PC-3 (cell line): ENCODE measurements around the gene RAI1. TPM values are rescaled to one million over a fixed set of nuclear protein-coding genes. Genes with fewer than 3 reads are reported as not detected.

Experiments used
- ATAC-seq: fragments of 200-7000 bp; cut with Tn5 transposase; 2 replicates; pipeline ENCODE4 v1.9.1; 2020; ENCODE audit warnings: mild to moderate bottlenecking, moderate library complexity
- BruUV-seq: library from RNA; stranded (reverse); fragments of 400-500 nt; replicated peaks from 2 replicates; lab custom pipeline; 2021; lab: Mats Ljungman, UMichigan
- CTCF ChIA-PET: fragments of 300-600 bp; sonication (Branson Sonifier 250); formaldehyde crosslinking; loops from one replicate; lab custom pipeline; 2022; ENCODE audit warnings: antibody characterized with exemption; lab: Charles Lee
- POLR2A ChIA-PET: fragments of 300-600 bp; sonication (Branson Sonifier 250); formaldehyde crosslinking; loops from one replicate; lab custom pipeline; 2022; ENCODE audit warnings: antibody characterized with exemption; ENCODE audit not compliant: unreplicated experiment; lab: Charles Lee
- DNase-seq: peaks from one replicate; pipeline ENCODE4 v3.0.0-alpha.2; 2015
- H2AFZ ChIP-seq: fragments of 300-600 bp; sonication (generic); 2 replicates; pipeline ENCODE4 v1.6.0; 2016; ENCODE audit warnings: antibody characterized with exemption, low read length
- H3F3A ChIP-seq: fragments of 300-600 bp; sonication (generic); one replicate; pipeline ENCODE4 v1.6.0; 2017; ENCODE audit warnings: antibody characterized with exemption, low read length, control low read depth, mild to moderate bottlenecking; ENCODE audit not compliant: unreplicated experiment
- H3K27ac ChIP-seq: fragments of 300-600 bp; sonication (generic); 2 replicates; pipeline ENCODE4 v1.5.1; 2016; ENCODE audit warnings: mild to moderate bottlenecking, low read length
- H3K27me3 ChIP-seq: fragments of 300-600 bp; sonication (generic); 2 replicates; pipeline ENCODE4 v1.6.1; 2016; ENCODE audit warnings: low read length, mixed read lengths
- H3K36me3 ChIP-seq: fragments of 300-600 bp; sonication (generic); 2 replicates; pipeline ENCODE4 v1.6.1; 2016; ENCODE audit warnings: low read depth, mixed run types, low read length, mixed read lengths
- H3K4me1 ChIP-seq: fragments of 300-600 bp; sonication (generic); 2 replicates; pipeline ENCODE4 v1.5.1; 2016; ENCODE audit warnings: low read length; ENCODE audit not compliant: insufficient read depth
- H3K4me2 ChIP-seq: fragments of 300-600 bp; sonication (generic); 2 replicates; pipeline ENCODE4 v1.6.0; 2016; ENCODE audit warnings: low read length
- H3K4me3 ChIP-seq: fragments of 300-600 bp; sonication (generic); 2 replicates; pipeline ENCODE4 v1.5.1; 2016; ENCODE audit warnings: mild to moderate bottlenecking, low read length, mixed read lengths
- H3K79me2 ChIP-seq: fragments of 300-600 bp; sonication (generic); 2 replicates; pipeline ENCODE4 v1.6.1; 2017; ENCODE audit warnings: low read length, mixed read lengths
- H3K9ac ChIP-seq: fragments of 300-600 bp; sonication (generic); 2 replicates; pipeline ENCODE4 v1.6.0; 2016; ENCODE audit warnings: mild to moderate bottlenecking, low read length
- H3K9me2 ChIP-seq: fragments of 300-600 bp; sonication (generic); replicated peaks from 2 replicates; pipeline ENCODE4 v1.6.1; 2016; ENCODE audit warnings: mixed run types, low read length, mixed read lengths
- H3K9me3 ChIP-seq: fragments of 300-600 bp; sonication (generic); 2 replicates; pipeline ENCODE4 v1.6.1; 2016; ENCODE audit warnings: low read length, mixed read lengths
- H4K20me1 ChIP-seq: fragments of 300-600 bp; sonication (generic); 2 replicates; pipeline ENCODE4 v1.6.1; 2016; ENCODE audit warnings: low read length, mixed read lengths
- CTCF ChIP-seq: fragments of 300-600 bp; sonication (generic); conservative IDR thresholded peaks from 2 replicates; pipeline ENCODE4 v1.5.1; 2017; ENCODE audit warnings: antibody characterized with exemption, low read depth, mild to moderate bottlenecking, low read length
- EZH2 ChIP-seq: fragments of 300-600 bp; sonication (generic); IDR thresholded peaks from one replicate; pipeline ENCODE4 v1.6.1; 2017; ENCODE audit warnings: antibody characterized with exemption, mild to moderate bottlenecking, low read length; ENCODE audit not compliant: unreplicated experiment
- EZH2phosphoT487 ChIP-seq: fragments of 300-600 bp; sonication (generic); IDR thresholded peaks from 2 replicates; pipeline ENCODE4 v1.6.1; 2018; ENCODE audit warnings: mild to moderate bottlenecking, antibody characterized with exemption, low read length, borderline replicate concordance
- intact Hi-C: fragments of 100-400 bp; cut with micrococcal nuclease; formaldehyde crosslinking; loops from 2 replicates; pipeline ENCODE4 v1.9.0; 2023
- total RNA-seq: library from RNA; depleted of rRNA; stranded (reverse); fragments of >200 nt; gene quantifications from 2 replicates; pipeline ENCODE4 v1.2.3, GENCODE V29; 2014

The RAI1 gene
- total RNA-seq, 1 experiment from 2014 or later: 33.0 TPM

GRCh38 chr17:17757956-17758845 is 76.9 kb downstream of the RAI1 start:
- H3F3A ChIP-seq: no peaks in the 10 kb centered on the region
- H3K4me2 ChIP-seq: no peak overlapping the region
- ATAC-seq (no peak), DNase-seq (no peak)
- H3K27ac ChIP-seq: no peak overlapping the region
- no peaks in the 10 kb centered on the region for H3K36me3 ChIP-seq
- no peaks in the 10 kb centered on the region for H4K20me1 ChIP-seq
- peaks cover 49% of the 10 kb centered on the region for H3K79me2 ChIP-seq
- intact Hi-C loops: no loop called here
- no peaks in the 10 kb centered on the region for H3K9me2 ChIP-seq
- H3K4me1 ChIP-seq: no peaks in the 10 kb centered on the region
- CTCF ChIA-PET: no interaction called here
- H3K27me3 ChIP-seq: no peaks in the 10 kb centered on the region
- no TSS peak for BruUV-seq
- H3K9me3 ChIP-seq: no peaks in the 10 kb centered on the region
- no peak overlapping the region for H3K9ac ChIP-seq
- no peak overlapping the region for H2AFZ ChIP-seq
- POLR2A ChIA-PET: no interaction called here
- no peak overlapping the region for H3K4me3 ChIP-seq
- TF ChIP-seq CTCF: no peak
- TF ChIP-seq EZH2: no peak
- no peak for TF ChIP-seq EZH2phosphoT487

GRCh38 chr17:17758941-17759563 is 77.8 kb downstream of the RAI1 start:
- H3K9me2 ChIP-seq: no peaks in the 10 kb centered on the region
- no peak overlapping the region for H3K27ac ChIP-seq
- peaks cover 41% of the 10 kb centered on the region for H3K79me2 ChIP-seq
- POLR2A ChIA-PET: no interaction called here
- no peaks in the 10 kb centered on the region for H4K20me1 ChIP-seq
- BruUV-seq: no TSS peak
- H3K4me1 ChIP-seq: no peaks in the 10 kb centered on the region
- no peaks in the 10 kb centered on the region for H3F3A ChIP-seq
- no peak overlapping the region for H3K4me3 ChIP-seq
- CTCF ChIA-PET: no interaction called here
- H3K9me3 ChIP-seq: no peaks in the 10 kb centered on the region
- H3K36me3 ChIP-seq: no peaks in the 10 kb centered on the region
- TF ChIP-seq EZH2phosphoT487: no peak
- ATAC-seq (no peak), DNase-seq (no peak)
- intact Hi-C loops: no loop called here
- H3K4me2 ChIP-seq: no peak overlapping the region
- no peak overlapping the region for H3K9ac ChIP-seq
- H3K27me3 ChIP-seq: no peaks in the 10 kb centered on the region
- H2AFZ ChIP-seq: no peak overlapping the region

GRCh38 chr17:17760350-17760749 is 79.1 kb downstream of the RAI1 start:
- TF ChIP-seq CTCF: no peak
- no peak for TF ChIP-seq EZH2phosphoT487
- no peak for TF ChIP-seq EZH2

More at GRCh38 chr17:17760350-17760749, 79.1 kb downstream of the RAI1 start:
- intact Hi-C loops: no loop called here
- Histone ChIP-seq H3K79me2 (peaks cover 36% of the 10 kb centered on the region), H3K4me3 (no peak overlapping the region), H3K9me3 (no peaks in the 10 kb centered on the region), H3K4me1 (no peaks in the 10 kb centered on the region), H3K36me3 (peaks cover 6% of the 10 kb centered on the region; the same call in 1 of the 2 replicates), H3K9me2 (no peaks in the 10 kb centered on the region), H2AFZ (no peak overlapping the region), H3K27ac (no peak overlapping the region), H3K9ac (no peak overlapping the region), H3F3A (no peaks in the 10 kb centered on the region), H3K27me3 (no peaks in the 10 kb centered on the region), H4K20me1 (0 out of 2 replicates have a peak, but pooled peaks cover 4% of the 10 kb centered on the region), H3K4me2 (no peak overlapping the region)
- ChIA-PET CTCF (no interaction called here), POLR2A (no interaction called here)
- ATAC-seq (no peak), DNase-seq (no peak)
- BruUV-seq: no TSS peak
